GM13977 (cell line): ENCODE measurements around the gene FBXO27.
"Not testable (repeated sequence)": the region's sequence is repeated elsewhere in the genome, so short reads cannot be mapped to it uniquely, and the experiment has no call there.

Experiments used
- DNase-seq: peaks from one replicate; pipeline ENCODE4 v3.0.0; 2012; ENCODE audit warnings: low spot score
- in situ Hi-C: fragments of 300-500 bp; cut with MboI; formaldehyde crosslinking; loops from one replicate; pipeline ENCODE4 v1.12.0; 2022; ENCODE audit warnings: low sequenced_read_pairs, low pct_unique_long_range_greater_than_20kb, mixed read lengths, inconsistent platforms; ENCODE audit not compliant: unreplicated experiment
- TF ChIP-seq, protein P1 (sequence below): IDR thresholded peaks from 2 replicates; pipeline ENCODE4 v1.5.1; 2012; ENCODE audit warnings: mild to moderate bottlenecking, control low read depth; ENCODE audit not compliant: insufficient read depth; ENCODE audit errors: extremely low read depth, missing control alignments

The FBXO27 gene

DNA sequence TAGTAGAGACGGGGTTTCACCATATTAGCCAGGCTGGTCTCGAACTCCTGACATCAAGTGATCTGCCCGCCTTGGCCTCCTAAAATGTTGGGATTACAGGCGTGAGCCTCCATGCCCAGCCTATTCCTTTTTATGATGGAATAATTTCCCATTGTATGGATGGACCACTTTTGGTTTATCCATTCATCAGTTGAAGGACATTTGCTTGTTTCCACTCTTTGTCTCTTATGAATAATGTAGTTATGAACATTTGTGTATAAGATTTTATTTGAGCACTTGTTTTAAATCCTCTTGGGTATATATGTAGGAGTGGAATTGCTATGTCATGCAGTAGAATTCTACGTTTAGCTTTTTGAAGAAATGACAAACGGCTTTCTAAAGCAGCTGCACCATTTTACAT, 23.3 kb downstream of the FBXO27 start:
- in situ Hi-C loops = no loop called here
- no peak for DNase-seq
- TF ChIP-seq, protein P1, sequence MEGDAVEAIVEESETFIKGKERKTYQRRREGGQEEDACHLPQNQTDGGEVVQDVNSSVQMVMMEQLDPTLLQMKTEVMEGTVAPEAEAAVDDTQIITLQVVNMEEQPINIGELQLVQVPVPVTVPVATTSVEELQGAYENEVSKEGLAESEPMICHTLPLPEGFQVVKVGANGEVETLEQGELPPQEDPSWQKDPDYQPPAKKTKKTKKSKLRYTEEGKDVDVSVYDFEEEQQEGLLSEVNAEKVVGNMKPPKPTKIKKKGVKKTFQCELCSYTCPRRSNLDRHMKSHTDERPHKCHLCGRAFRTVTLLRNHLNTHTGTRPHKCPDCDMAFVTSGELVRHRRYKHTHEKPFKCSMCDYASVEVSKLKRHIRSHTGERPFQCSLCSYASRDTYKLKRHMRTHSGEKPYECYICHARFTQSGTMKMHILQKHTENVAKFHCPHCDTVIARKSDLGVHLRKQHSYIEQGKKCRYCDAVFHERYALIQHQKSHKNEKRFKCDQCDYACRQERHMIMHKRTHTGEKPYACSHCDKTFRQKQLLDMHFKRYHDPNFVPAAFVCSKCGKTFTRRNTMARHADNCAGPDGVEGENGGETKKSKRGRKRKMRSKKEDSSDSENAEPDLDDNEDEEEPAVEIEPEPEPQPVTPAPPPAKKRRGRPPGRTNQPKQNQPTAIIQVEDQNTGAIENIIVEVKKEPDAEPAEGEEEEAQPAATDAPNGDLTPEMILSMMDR = no peak

DNA sequence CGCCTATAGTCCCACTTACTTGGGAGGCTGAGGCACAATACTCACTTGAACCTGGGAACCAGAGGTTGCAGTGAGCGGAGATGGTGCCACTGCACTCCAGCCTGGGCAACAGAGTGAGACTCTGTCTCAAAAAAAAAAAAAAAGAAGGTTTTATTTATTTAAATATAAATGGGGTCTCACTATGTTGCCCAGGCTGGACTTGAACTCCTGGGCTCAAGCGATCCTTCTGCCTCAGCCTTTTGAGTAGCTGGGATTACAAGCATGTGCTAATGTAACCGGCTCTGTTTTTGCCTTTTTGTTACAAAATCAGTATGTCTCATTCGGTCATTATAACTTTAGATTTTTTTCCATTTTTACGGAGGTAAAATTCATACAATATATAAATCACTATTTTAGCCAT, 24.2 kb downstream of the FBXO27 start:
- TF ChIP-seq, protein P1 = no peak
- DNase-seq = no peak
- in situ Hi-C loops = no loop called here

DNA sequence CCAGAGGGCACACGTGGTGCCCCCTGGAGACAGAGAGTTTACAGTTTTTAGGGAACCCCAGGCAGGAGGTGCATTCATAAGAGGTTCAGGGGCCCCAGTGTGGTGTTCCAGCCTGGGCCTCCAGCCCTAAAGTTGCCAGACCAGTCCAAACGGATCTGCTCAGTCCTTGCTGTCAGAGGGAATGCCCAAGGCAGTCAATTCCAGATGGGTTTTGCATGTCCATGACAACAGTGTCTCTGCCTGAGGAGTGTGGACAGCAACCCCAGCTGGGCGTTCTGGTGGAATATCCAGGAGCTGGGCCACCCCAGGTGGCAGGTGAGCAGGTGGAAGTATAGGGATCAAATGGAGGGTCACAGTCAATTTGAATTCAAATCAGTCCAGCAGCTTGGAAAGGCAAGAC, 25.3 kb downstream of the FBXO27 start:
- TF ChIP-seq, protein P1 = no peak
- in situ Hi-C loops = no loop called here
- DNase-seq = no peak

DNA sequence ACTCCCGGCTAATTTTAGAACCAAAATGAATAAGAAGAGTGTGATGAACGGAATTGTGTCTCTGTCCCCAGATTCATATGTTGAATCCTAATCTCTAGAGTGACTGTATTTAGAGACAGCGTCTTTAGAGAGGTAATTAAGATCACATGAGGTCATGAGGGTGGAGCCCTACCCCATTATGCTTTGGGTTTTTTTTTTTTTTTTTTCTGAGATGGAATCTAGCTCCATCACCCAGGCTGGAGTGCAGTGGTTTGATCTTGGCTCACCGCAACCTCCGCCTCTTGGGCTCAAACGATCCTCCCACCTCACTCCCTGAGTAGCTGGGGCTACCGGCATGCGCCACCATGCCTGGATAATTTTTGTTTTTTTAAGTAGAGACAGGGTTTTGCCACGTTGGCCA, 27.9 kb downstream of the FBXO27 start:
- TF ChIP-seq, protein P1 = no peak
- DNase-seq = no peak
- in situ Hi-C loops = no loop called here

DNA sequence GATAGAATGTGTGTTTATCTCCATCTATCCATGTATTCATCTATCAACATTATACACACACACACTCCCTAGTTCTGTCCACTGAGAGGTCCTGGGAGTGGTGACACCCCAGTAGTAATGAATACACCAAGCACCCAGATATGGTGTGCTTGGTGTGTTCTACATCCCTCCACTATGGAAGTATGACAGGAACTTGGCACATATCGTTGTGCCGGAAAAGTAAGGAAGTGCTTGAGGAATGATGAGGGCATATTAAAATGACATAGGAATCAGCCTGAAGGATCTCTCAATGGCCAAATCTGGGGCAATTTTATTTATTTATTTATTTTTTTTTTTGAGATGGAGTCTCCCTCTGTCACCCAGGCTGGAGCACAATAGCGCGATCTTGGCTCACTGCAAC, 28.6 kb downstream of the FBXO27 start:
- no peak for DNase-seq
- in situ Hi-C loops = no loop called here
- TF ChIP-seq, protein P1 = no peak

DNA sequence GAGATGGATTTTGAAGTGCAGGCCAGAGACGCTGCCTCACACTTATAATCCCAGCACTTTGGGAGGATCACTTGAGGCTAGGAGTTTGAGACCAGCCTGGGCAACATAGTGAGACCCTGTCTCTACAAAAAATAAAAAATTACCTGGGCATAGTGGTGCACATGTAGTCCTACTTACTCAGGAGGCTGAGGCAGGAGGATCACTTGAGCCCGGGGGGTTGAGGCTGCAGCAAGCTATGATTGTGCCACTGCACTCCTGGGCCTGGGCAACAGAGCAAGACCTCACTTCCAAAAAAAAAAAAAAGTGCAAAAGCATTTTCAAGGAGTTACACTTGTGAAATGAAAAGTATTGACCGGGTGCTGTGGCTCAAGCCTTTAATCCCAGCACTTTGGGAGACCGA, 29.2 kb downstream of the FBXO27 start:
- DNase-seq = no peak
- TF ChIP-seq, protein P1 = no peak
- in situ Hi-C loops = no loop called here

DNA sequence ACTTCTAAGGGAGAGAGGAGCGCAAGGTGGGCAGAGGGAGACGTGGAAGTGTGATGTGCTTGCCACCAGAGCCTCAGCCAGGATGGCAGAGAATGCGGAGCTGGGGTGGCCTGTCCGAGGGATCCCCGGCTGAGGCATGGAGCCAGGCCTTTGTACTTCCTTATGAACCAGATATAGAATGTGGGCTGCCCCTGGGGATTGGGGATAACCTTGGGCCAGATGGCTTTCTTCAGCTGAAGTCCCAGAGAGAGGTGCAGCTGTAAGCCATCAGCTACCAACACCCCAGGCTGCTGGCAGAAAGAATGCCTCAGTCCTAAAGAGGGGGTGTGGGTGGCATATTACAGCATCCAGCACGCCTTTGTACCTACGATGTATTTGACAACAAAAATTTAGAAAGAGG, 31.3 kb downstream of the FBXO27 start:
- in situ Hi-C loops = no loop called here
- no peak for DNase-seq
- TF ChIP-seq, protein P1 = no peak

DNA sequence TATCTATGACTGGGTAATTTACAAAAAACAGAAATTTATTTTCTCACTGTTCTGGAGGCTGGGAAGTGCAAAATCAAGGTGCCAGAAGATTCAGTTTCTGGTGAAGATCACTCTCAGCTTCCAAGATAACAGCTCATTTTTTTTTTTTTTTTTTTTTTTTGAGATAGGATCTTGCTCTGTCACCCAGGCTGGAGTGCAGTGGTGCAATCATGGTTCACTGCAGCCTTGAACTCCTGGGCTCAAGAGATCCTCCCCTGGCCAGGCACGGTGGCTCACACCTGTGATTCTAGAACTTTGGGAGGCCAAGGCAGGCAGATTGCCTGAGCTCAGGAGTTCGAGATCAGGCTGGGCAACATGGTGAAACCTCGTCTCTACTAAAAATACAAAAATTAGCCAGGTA, 34.8 kb downstream of the FBXO27 start:
- in situ Hi-C loops, DNase-seq: not testable (repeated sequence)
